GM10847 (cell line): ENCODE results near the gene SLC10A1.

ENCODE experiments used
- POLR2A ChIP-seq: IDR thresholded peaks from 2 replicates; pipeline ENCODE4 v1.6.1; 2011; ENCODE audit not compliant: insufficient read length; ENCODE audit errors: extremely low read depth

The SLC10A1 gene

GRCh38 chr14:69763761-69764510 is 33.1 kb downstream of the SLC10A1 start:
- no peak for TF ChIP-seq POLR2A

GRCh38 chr14:69760810-69761209 is 36.2 kb downstream of the SLC10A1 start:
- no peak for TF ChIP-seq POLR2A

GRCh38 chr14:69756298-69756697 is 40.7 kb downstream of the SLC10A1 start:
- no peak for TF ChIP-seq POLR2A

- TF ChIP-seq POLR2A = no peak
These were observed 41.3 kb downstream of the SLC10A1 start for GRCh38 chr14:69755784-69756183.

GRCh38 chr14:69755296-69755695 is 41.7 kb downstream of the SLC10A1 start:
- TF ChIP-seq POLR2A = no peak

GRCh38 chr14:69754487-69754886 is 42.6 kb downstream of the SLC10A1 start:
- no peak for TF ChIP-seq POLR2A

GRCh38 chr14:69753860-69754259 is 43.2 kb downstream of the SLC10A1 start:
- TF ChIP-seq POLR2A = no peak

GRCh38 chr14:69752773-69753172 is 44.3 kb downstream of the SLC10A1 start:
- TF ChIP-seq POLR2A = no peak

GRCh38 chr14:69750495-69750894 is 46.5 kb downstream of the SLC10A1 start:
- no peak for TF ChIP-seq POLR2A

- no peak for TF ChIP-seq POLR2A
These were observed 47.1 kb downstream of the SLC10A1 start for GRCh38 chr14:69749956-69750355.

GRCh38 chr14:69741055-69741454 is 56.0 kb downstream of the SLC10A1 start:
- no peak for TF ChIP-seq POLR2A

- TF ChIP-seq POLR2A = no peak
These were observed 69.2 kb downstream of the SLC10A1 start for GRCh38 chr14:69727860-69728259.

- TF ChIP-seq POLR2A = no peak
These were observed 70.1 kb downstream of the SLC10A1 start for GRCh38 chr14:69726761-69727511.
